Measurements from ENCODE around the gene POGZ.
A peak's percentile ranks its signal among the peaks of the same experiment; 100 is the strongest.
"Not testable (repeated sequence)": the region's sequence is repeated elsewhere in the genome, so short reads cannot be mapped to it uniquely, and the experiment has no call there.

Gene POGZ

GRCh38 chr1:151476083-151476482, 16.8 kb upstream of the POGZ start:
- DNase-seq (ENCODE audit: low read depth in 1 of 2, low spot score in 1 of 2) = no peak

- DNase-seq (ENCODE audit: low read depth in 1 of 2, low spot score in 1 of 2) = no peak
Observed at GRCh38 chr1:151475175-151475574, 15.9 kb upstream of the POGZ start.

GRCh38 chr1:151474745-151475144, 15.5 kb upstream of the POGZ start:
- DNase-seq (ENCODE audit: low read depth in 1 of 2, low spot score in 1 of 2) = no peak

- DNase-seq (ENCODE audit: low read depth in 1 of 2, low spot score in 1 of 2) = no peak
Observed at GRCh38 chr1:151472856-151473731, 13.8 kb upstream of the POGZ start.

- DNase-seq (ENCODE audit: low read depth in 1 of 2, low spot score in 1 of 2) = no peak
Observed at GRCh38 chr1:151465026-151465425, 5.7 kb upstream of the POGZ start.

- no peak for DNase-seq (ENCODE audit: low read depth in 1 of 2, low spot score in 1 of 2)
Observed at GRCh38 chr1:151461694-151462093, 2.4 kb upstream of the POGZ start.

GRCh38 chr1:151458802-151459330, 428 bp downstream of the POGZ start:
- DNase-seq (ENCODE audit: low read depth in 1 of 2, low spot score in 1 of 2) = peak; percentile 31 to 45

- DNase-seq (ENCODE audit: low read depth in 1 of 2, low spot score in 1 of 2) = peak; percentile 34 to 63
Observed at GRCh38 chr1:151457911-151458801, 1.1 kb downstream of the POGZ start.

- DNase-seq (ENCODE audit: low read depth in 1 of 2, low spot score in 1 of 2) = no peak
Observed at GRCh38 chr1:151455966-151456365, 3.3 kb downstream of the POGZ start.

- no peak for DNase-seq (ENCODE audit: low read depth in 1 of 2, low spot score in 1 of 2)
Observed at GRCh38 chr1:151455231-151455630, 4.1 kb downstream of the POGZ start.

GRCh38 chr1:151447696-151448095, 11.6 kb downstream of the POGZ start:
- DNase-seq (ENCODE audit: low read depth in 1 of 2, low spot score in 1 of 2) = no peak

- DNase-seq (ENCODE audit: low read depth in 1 of 2, low spot score in 1 of 2) = no peak
Observed at GRCh38 chr1:151444783-151445177, 14.5 kb downstream of the POGZ start.

- DNase-seq (ENCODE audit: low read depth in 1 of 2, low spot score in 1 of 2) = peak; percentile 16 to 22
Observed at GRCh38 chr1:151443846-151444782, 15.2 kb downstream of the POGZ start.

GRCh38 chr1:151437396-151437795, 21.9 kb downstream of the POGZ start:
- not testable (repeated sequence) for DNase-seq (ENCODE audit: low read depth in 1 of 2, low spot score in 1 of 2)

GRCh38 chr1:151436985-151437384, 22.3 kb downstream of the POGZ start:
- no peak for DNase-seq (ENCODE audit: low read depth in 1 of 2, low spot score in 1 of 2)

- no peak for DNase-seq (ENCODE audit: low read depth in 1 of 2, low spot score in 1 of 2)
Observed at GRCh38 chr1:151435174-151435573, 24.1 kb downstream of the POGZ start.

GRCh38 chr1:151433827-151434226, 25.5 kb downstream of the POGZ start:
- DNase-seq (ENCODE audit: low read depth in 1 of 2, low spot score in 1 of 2) = not testable (repeated sequence)

- DNase-seq (ENCODE audit: low read depth in 1 of 2, low spot score in 1 of 2) = no peak
Observed at GRCh38 chr1:151428068-151428467, 31.2 kb downstream of the POGZ start.

GRCh38 chr1:151425103-151425502, 34.2 kb downstream of the POGZ start:
- no peak for DNase-seq (ENCODE audit: low read depth in 1 of 2, low spot score in 1 of 2)

GRCh38 chr1:151419819-151420218, 39.5 kb downstream of the POGZ start:
- no peak for DNase-seq (ENCODE audit: low read depth in 1 of 2, low spot score in 1 of 2)

GRCh38 chr1:151418081-151418480, 41.2 kb downstream of the POGZ start:
- no peak for DNase-seq (ENCODE audit: low read depth in 1 of 2, low spot score in 1 of 2)

Data from activated T-helper 1 cell treated with anti-CD3 and anti-CD28 coated beads, Interleukin-2, amount 50 U/mL, for 16 hours (primary cell).